Measurements from ENCODE around the gene CACNG7.
"Not testable (repeated sequence)": the region's sequence is repeated elsewhere in the genome, so short reads cannot be mapped to it uniquely, and the experiment has no call there.

CACNG7 gene

GRCh38 chr19:53908935-53909415 lies at the start of gene CACNG7:
Gene CACNG7 (plus strand): TSS chr19:53909278. CDS start chr19:53912832, 3,554 bp downstream.
- no peak for DNase-seq (ENCODE audit: low read depth in 3 of 3, low spot score in 1 of 3)

- DNase-seq (ENCODE audit: low read depth in 3 of 3, low spot score in 1 of 3) = no peak
Measured at GRCh38 chr19:53864308-53864836, 44.7 kb upstream of the CACNG7 start.

GRCh38 chr19:53865523-53865917 lies 43.6 kb upstream of the CACNG7 start:
- no peak for DNase-seq (ENCODE audit: low read depth in 3 of 3, low spot score in 1 of 3)

GRCh38 chr19:53865918-53866864 lies 42.9 kb upstream of the CACNG7 start:
- DNase-seq (ENCODE audit: low read depth in 3 of 3, low spot score in 1 of 3) = peak in 1 of 3 donors; percentile 37

- no peak for DNase-seq (ENCODE audit: low read depth in 3 of 3, low spot score in 1 of 3)
Measured at GRCh38 chr19:53866865-53867224, 42.2 kb upstream of the CACNG7 start.

- DNase-seq (ENCODE audit: low read depth in 3 of 3, low spot score in 1 of 3) = peak; percentile 99 to 100 (median 100)
Measured at GRCh38 chr19:53867225-53868090, 41.6 kb upstream of the CACNG7 start, which contains the start of gene MYADM. Gene MYADM (plus strand): TSS chr19:53867883. CDS start chr19:53873530, 5,647 bp downstream.

- no peak for DNase-seq (ENCODE audit: low read depth in 3 of 3, low spot score in 1 of 3)
Measured at GRCh38 chr19:53868091-53868891, 40.8 kb upstream of the CACNG7 start.

- peak; percentile 63 to 70 (median 65) for DNase-seq (ENCODE audit: low read depth in 3 of 3, low spot score in 1 of 3)
Measured at GRCh38 chr19:53868892-53869804, 39.9 kb upstream of the CACNG7 start.

- not testable (repeated sequence) for DNase-seq (ENCODE audit: low read depth in 3 of 3, low spot score in 1 of 3)
Measured at GRCh38 chr19:53869805-53870484, 39.1 kb upstream of the CACNG7 start.

- no peak for DNase-seq (ENCODE audit: low read depth in 3 of 3, low spot score in 1 of 3)
Measured at GRCh38 chr19:53870485-53870844, 38.6 kb upstream of the CACNG7 start.

GRCh38 chr19:53871454-53871853 lies 37.6 kb upstream of the CACNG7 start:
- DNase-seq (ENCODE audit: low read depth in 3 of 3, low spot score in 1 of 3) = no peak

- DNase-seq (ENCODE audit: low read depth in 3 of 3, low spot score in 1 of 3) = no peak
Measured at GRCh38 chr19:53872762-53873161, 36.3 kb upstream of the CACNG7 start.

- DNase-seq (ENCODE audit: low read depth in 3 of 3, low spot score in 1 of 3) = no peak
Measured at GRCh38 chr19:53873773-53874605, 35.1 kb upstream of the CACNG7 start.

GRCh38 chr19:53874606-53874990 lies 34.5 kb upstream of the CACNG7 start:
- DNase-seq (ENCODE audit: low read depth in 3 of 3, low spot score in 1 of 3) = no peak

- no peak for DNase-seq (ENCODE audit: low read depth in 3 of 3, low spot score in 1 of 3)
Measured at GRCh38 chr19:53875602-53876325, 33.3 kb upstream of the CACNG7 start.

GRCh38 chr19:53876651-53877224 lies 32.3 kb upstream of the CACNG7 start:
- DNase-seq (ENCODE audit: low read depth in 3 of 3, low spot score in 1 of 3) = no peak

GRCh38 chr19:53877361-53877766 lies 31.7 kb upstream of the CACNG7 start:
- DNase-seq (ENCODE audit: low read depth in 3 of 3, low spot score in 1 of 3) = no peak

Measured in stimulated activated CD4-positive, alpha-beta T cell treated with anti-CD3 and anti-CD28 coated beads, TNF-alpha, amount 100 ng/mL, for 1 hour (primary cell).